Gastroesophageal sphincter (tissue), 3 donors: Measurements from ENCODE around the gene C6orf58.

Experiments
- CTCF ChIP-seq, 4 experiments: fragments of 200-600 bp in 2 of 4; fragments of 450-650 bp in 2 of 4; sonication (generic) in 1 of 4; IDR thresholded peaks; one replicate each; pipeline ENCODE4 v1.5.1; 2017 to 2019; ENCODE audit warnings: antibody characterized with exemption in 4 of 4, mild to moderate bottlenecking in 2 of 4, moderate library complexity in 2 of 4
- POLR2A ChIP-seq, 2 donors: fragments of 450-650 bp; IDR thresholded peaks; one replicate each; pipeline ENCODE4 v1.6.1; 2017; ENCODE audit warnings: antibody characterized with exemption in 2 of 2, mild to moderate bottlenecking in 2 of 2, moderate library complexity in 1 of 2
- POLR2AphosphoS5 ChIP-seq: sonication (generic); formaldehyde crosslinking; IDR thresholded peaks from one replicate; pipeline ENCODE4 v1.6.1; 2017; ENCODE audit warnings: antibody characterized with exemption

- TF ChIP-seq CTCF (IDR thresholded peaks at IDR 0.05) (peak in 1 of 4 experiments; percentile 23), POLR2A (IDR thresholded peaks at IDR 0.05) (no peak), POLR2AphosphoS5 (no peak)
Observed at GRCh38 chr6:127554435-127555006, 22.5 kb upstream of the C6orf58 start.
